Myocyte (in vitro differentiated cells): Measurements from ENCODE around the gene NEDD4L. TPM values are rescaled to one million over a fixed set of nuclear protein-coding genes. Genes with fewer than 3 reads are reported as not detected.
"Not testable (repeated sequence)": the region's sequence is repeated elsewhere in the genome, so short reads cannot be mapped to it uniquely, and the experiment has no call there.

ENCODE experiments used
- DNase-seq: peaks from one replicate; pipeline ENCODE4 v3.0.0-alpha.2; 2012; ENCODE audit warnings: low read depth
- polyA plus RNA-seq: library from polyadenylated mRNA; unstranded; fragments of >200 nt; gene quantifications from one replicate; pipeline ENCODE4 v1.2.1, GENCODE V29; 2012; ENCODE audit warnings: missing spikeins
- total RNA-seq: library from RNA; depleted of rRNA; stranded (reverse); fragments of >200 nt; gene quantifications from 2 replicates; pipeline ENCODE4 v1.2.3, GENCODE V29; 2014

The NEDD4L gene
- 20.6 and 31.7 TPM in 2 replicates for total RNA-seq
- 25.2 TPM for polyA plus RNA-seq

DNA sequence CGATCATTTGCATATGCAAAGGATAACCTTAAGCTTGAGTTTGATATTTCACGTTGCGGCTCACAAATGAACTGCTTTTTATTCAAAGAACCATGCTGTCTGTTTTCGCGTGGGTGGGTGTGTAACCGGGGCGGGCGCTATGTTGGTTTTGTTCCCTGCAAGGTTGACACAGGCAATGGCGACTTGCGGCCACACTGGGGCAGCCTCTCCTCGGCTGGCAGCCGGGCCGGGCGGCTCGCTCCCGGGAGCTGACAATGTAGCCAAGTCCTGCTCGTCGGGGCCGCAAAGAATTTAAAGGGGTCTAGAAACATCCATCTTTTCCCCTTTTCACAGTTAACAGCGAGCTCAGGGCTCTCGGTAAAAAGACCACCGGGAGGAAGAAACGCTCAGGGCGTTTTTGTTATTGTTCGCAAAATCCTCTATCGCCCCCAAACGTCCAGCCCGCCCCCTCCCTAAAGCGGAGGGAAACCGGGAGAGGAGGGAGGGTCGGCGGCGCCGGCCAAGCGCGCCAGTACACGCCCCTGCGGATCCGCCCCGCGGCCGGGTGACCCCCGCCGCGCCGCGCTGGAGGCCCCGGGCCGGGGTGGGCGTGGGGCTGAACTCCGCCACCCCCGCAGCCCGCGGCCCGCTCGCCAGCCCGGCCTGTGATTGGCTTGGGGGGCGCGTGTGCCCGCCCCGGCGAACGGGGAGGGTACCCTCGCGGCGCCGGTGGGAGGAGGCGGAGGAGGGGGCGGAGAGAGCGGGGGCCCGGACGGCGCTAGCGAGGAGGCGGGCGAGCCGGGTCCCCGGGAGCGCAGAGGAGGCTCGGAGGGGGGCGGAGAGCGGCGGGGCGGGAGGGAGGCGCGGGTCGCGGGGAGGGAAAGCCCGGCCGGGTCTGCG is at the start of gene NEDD4L:
TSS of gene NEDD4L (plus strand) at position 736 of the 879 bp plus-strand sequence. CDS start 435 bp downstream, outside the sequence.
- peak; percentile 83 for DNase-seq

DNA sequence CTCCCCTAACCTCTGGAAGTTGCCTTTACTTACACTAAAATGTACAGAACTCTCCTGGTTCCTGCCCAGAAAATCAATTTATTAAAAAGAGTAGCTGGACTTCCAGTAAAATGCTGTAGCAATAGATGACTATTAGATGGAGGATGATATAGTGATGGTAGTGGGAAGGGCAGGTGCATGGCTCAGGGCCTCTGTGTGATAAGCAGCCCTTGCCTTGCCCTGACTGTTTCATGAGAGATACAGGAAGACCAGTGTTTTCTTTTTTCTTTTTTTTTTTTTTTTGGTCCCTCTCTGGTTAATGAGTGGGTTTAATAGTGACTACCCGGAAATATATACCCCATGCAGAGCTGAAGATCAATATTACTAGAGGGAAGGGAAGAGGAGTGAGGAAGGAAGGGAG is 48.7 kb upstream of the NEDD4L start:
- no peak for DNase-seq

DNA sequence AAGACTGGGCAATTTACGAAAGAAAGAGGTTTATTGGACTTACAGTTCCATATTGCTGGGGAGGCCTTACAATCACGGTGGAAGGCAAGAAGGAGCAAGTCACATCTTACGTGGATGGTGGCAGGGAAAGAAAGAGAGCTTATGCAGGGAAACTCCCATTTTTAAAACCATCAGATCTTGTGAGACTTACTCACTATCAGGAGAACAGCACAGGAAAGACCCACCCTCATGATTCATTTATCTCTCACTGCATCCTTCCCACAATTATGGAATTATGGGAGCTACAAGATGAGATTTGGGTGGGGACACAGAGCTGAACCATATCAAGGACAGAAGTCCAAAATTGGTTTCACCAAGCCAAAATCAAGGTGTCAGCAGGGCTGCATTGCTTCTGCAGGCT is 47.1 kb upstream of the NEDD4L start:
- not testable (repeated sequence) for DNase-seq

DNA sequence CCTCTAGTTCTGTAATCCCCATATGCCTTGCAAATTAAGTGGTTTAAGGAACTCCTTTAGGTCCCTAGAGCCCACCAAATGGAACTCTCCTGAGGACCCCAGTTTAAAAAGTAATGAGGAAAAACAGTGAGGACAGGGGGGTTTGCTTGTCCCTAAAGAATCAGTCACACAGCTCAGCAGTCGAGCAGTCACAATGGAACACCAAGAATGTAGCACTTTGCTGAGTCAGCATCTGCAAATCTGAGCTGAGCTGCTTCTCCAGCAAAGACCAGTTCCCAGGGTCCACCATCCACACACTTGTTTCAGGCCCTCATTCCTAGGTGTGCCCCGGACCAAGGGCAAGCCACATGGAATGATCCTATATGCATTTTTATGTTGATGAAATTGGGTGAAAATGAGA is 46.2 kb upstream of the NEDD4L start:
- no peak for DNase-seq

DNA sequence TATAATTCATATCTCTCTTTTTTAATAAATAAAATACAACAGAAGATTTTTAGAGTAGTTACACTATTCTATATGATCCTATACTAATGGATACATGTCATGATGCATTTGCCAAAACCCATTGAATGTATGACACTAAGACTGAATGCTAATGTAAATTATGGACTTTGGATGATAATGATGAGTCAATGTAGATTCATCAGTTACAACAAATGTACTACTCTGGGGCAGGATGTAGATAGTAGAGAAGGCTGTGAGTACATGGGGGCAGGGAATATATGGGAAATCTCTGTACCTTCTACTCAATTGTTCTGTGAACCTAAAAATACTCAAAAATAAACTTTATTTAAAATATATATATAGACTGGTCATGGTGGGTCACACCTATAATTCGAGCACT is 45.6 kb upstream of the NEDD4L start:
- no peak for DNase-seq

DNA sequence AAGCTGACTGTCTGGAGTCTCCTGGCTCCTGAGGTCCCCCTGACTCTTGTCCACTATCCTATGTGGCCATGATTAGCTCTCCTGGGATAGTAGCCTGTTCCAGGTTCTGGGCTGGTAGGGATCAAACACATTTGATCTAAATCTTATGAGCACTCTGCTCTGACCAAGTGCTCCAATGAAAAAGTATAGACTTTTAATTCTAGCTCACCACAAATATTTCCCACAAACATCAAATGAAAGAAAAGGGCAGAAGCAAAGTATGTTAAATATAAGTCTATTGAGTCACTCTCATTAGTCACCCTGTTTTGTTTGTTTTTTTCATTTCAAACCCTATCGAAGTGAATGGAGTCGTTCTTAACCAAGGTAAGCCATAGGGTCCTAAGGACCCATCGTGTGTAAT is 39.7 kb upstream of the NEDD4L start:
- peak; percentile 18 for DNase-seq

DNA sequence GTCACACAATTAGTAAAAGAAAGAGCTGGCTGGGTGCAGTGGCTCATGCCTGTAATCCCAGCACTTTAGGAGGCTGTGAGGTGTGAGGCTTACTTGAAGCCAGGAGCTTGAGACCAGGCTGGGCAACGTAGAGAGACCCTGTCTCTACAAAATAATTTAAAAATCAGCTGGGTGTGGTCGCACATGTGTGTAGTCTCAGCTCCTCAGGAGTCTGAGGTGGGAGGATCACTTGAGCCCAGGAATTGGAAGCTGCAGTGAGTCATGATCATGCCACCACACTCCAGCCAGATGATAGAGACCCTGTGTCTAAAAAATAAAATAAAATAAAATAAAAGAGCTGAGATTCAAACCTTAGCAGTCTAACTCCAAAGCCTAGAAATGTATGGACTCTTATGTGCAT is 39.0 kb upstream of the NEDD4L start:
- peak; percentile 22 for DNase-seq

DNA sequence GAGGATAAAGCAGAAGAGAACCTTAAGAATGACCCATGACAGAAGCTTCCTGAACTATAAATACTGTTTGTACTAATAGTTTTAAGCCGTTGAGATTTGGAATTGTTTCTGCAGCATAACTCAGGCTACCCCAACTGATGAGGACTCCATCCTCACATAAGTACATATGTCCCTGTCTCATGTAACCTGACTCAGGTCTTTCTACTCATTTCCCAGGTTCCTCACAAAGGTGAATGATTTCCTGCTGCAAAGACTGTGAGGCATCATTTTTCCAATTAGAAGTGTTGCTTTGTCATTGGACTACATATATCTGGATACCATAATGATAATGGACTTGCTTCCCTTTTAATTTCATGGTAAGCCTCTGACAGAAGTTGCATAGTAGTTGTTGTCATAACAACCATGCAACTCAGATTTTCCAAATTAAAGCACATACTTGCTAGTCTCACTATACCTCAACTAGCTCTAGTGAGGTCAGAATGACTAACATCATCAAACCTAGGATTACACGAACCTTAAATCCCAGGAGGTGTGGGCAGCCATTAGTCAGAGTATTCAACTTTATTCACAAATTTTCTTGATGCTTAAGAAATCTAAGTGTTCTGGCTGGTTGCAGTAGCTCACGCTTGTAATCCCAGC is 38.0 kb upstream of the NEDD4L start:
- peak; percentile 10 for DNase-seq

DNA sequence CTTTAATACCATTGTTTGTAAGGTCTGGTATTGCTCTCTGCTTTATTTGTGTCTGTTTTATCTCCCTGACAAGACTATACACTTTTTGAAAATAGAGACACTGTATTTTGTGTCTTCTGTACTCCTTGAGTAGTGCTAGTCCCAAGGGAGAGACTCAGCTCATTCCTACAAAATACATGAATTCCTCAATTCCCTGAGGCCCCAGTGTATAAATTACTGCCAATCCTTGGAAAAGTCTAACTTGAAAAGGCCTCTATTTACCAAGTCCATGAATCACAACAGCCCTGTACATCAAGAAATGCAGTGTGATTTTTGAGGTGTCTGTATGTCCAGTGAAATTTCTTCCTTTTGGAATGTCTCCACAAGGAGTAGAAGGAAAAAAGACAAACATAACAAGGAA is 34.9 kb upstream of the NEDD4L start:
- DNase-seq = no peak

DNA sequence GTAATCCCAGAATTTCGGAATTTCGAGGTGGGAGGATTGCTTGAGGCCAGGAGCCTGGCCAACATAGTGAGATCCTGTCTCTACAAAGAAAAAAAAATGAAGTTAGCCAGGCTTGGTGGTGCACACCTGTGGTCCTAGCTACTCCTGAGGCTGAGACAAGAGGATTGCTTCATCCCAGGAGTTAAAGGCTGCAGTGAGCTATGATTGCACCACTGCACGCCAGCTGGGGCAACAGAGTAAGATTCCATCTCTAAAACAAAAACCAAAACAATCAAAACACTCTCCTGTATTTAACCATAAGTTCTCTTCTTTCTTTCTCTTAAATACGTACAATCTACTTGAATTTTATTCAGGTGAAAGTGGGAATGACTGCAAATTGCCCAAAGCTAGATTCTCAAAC is 33.8 kb upstream of the NEDD4L start:
- no peak for DNase-seq

DNA sequence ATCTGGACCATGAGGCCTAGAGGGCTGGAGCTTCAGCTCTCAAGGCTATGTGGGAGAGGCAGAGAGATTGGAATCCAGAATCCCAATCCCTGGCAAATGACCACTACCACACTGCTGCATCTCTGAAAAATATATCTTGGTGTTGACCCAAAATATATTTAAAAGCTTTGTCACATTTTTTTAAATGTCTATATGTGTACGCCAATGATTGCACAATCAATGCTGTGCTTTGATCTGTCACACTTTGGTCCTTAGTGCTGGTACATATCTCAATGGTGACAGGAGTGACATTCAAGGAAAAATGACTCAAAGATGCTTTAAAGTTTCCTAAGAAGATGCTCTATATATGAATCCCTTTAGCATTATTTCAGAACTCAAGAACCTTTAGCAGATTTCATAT is 31.7 kb upstream of the NEDD4L start:
- no peak for DNase-seq

DNA sequence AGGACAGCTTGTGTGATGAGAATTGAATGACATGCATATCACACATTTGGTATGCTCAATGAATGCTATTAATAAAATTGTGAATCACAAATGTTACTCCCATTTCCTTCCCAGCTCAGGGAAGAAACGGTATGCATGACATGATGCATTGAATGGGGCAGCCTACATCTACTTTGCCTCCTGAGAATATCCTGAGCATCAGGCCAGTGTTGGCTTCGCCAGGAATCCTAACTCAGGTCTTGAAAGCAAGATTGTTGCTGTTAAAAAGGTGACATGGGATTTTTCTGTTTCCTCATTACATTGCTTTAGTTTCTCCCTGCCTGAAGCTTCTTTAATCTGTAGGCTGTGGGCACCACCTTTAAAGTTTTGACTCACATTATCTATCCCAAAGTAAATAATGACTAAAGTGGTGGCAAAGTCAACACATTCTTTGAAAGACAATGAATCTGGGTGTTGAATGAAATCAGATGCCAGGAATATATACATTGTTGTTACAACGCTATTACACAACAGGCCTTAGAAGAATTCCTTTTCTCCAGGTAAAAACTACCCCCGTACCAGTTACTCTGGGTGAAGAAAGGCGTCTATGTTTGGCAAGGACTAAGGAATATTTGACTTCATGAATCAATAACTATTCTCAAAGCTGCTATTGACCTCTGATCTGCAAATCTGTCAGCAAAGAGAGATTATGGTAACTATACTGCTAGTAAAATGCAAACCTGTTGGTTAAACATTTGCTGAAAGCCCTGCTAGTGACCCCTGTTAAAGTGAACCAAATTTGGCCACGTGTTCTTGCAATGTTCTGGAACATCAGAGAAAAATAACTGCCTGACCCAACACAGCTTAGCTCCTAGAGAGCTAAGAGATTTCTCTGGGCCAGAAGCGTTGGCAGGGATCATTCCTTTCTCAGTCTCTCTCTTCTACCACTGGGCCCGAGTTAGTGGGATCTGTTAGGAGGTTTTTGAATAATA is 30.5 kb upstream of the NEDD4L start:
- DNase-seq = peak; percentile 20

DNA sequence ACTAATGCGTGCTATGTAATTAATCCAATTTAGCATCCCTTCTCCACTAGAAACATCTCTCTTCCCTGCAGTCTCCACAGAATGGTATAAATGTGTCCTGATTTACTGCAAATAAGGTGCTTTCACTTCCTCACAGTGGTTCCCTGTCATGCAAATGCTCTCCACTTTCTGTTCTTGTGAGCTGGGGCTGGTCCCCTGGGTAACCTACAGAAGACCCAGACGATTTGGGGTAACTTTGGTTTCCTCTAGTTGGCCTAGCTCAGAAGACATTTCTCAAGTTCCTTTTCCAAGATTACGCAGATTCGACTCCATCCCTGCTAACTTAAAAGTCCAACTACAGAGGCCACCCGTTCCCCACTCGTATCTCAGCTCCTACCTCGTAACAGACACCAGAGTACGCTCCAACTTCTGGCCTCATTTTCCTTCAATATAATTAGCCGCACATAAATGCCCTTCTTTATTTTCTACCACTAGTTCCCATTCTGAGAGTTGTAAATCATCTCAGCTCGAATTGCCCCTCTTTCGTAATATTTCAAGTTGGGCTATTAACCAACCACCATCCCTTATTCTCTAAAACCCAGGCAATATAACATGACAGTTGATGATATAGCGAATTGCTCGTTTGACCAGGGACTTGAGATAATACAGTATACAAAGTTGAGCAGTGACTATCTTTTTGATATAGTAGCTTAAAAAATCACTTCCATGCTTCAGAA is 28.8 kb upstream of the NEDD4L start:
- no peak for DNase-seq

DNA sequence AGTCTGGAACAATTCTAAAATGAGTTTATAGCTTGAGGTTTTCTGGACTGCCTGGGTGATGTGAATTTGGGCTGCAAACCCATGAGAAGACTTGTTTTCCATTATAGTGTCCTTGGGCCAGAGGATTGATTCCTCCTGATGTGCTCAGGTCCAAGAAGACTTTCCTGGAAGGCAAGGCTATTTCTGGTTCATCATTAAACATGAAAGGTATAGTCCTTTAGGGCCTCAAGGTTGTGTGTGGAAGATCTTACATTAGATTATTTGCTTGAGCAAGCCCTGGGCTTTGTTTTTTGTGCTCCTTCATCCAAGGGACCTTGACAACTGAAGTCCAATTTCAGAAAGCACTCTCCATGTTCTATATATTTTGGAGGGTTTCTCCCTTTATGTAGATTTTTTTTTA is 26.8 kb upstream of the NEDD4L start:
- no peak for DNase-seq

DNA sequence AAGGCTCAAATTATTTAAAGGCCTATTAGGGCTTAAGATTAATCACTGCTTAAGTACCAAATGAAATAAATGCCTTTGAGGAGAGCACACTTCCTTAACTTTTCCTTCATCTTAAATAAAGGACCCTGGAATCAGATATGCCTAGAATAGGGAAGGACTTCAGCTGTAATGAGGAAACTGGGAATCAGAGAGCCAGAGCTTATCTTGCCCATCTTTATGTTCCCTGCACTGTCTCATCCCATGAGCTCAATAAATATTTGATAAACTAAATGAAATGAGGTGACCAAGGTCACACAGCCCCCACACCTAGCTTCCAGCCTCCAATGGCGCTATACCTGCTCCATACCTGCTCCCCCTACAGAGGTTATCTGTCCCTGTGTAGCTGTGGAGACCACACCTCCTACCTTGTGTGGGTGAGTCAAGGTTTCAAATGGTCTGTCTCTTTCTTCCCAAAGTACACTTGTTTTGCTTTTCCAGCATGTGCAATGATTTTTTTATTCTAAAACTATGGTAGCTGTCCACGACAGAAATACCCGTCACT is 23.4 kb upstream of the NEDD4L start:
- no peak for DNase-seq

DNA sequence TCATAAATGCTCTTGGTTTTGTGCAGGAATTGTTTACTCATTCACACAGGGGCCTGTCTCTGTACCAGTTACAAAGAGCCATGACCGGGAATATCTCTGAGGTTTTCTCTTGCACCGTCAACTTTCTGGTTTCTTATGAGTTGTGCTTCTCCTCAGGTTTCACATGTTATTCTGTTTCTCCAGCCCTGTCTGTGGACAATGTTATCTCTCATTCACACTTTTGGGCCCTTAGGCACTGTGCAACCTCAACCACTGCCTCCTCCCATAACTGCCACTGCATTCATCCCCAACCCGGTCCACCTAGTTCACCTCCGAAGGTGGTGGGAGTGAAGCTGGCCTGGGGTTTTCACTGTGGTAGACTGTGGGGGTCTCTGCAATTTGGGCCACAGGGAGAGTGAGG is 22.5 kb upstream of the NEDD4L start:
- DNase-seq = no peak

DNA sequence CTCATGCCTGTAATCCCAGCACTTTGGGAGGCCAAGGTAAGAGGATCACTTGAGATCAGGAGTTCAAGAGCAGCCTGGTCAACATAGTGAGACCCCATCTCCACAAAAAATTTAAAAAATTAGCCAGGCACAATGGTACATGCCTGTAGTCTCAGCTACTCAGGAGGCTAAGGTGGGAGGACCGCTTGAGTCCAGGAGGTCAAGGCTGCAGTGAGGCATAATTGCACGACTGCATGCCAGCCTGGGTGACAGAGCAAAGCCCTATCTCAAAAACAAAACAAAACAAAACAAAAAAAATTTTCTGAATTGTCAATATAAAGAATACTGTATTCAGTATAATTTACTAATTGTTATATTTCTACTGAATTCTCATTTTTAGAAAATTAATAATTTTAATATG is 20.9 kb upstream of the NEDD4L start:
- DNase-seq = no peak

DNA sequence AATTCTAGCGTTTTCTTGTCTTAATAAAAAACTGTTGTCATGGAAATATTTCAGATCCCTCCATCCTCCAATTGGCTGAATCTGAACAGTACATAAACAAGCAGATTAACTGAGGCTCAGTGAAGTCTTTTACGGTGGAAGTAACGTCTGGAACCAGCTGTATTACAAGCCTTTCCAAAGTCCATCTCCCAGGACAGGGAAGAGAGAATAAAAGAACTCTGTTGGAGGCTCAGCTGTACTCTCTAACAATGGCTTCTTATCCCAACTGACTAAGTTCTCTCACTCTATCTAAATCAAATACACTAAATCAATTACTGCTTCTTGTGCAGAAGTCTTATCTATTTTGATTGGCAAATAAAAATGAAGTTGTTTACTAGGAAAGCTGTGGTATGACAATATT is 19.9 kb upstream of the NEDD4L start:
- no peak for DNase-seq

DNA sequence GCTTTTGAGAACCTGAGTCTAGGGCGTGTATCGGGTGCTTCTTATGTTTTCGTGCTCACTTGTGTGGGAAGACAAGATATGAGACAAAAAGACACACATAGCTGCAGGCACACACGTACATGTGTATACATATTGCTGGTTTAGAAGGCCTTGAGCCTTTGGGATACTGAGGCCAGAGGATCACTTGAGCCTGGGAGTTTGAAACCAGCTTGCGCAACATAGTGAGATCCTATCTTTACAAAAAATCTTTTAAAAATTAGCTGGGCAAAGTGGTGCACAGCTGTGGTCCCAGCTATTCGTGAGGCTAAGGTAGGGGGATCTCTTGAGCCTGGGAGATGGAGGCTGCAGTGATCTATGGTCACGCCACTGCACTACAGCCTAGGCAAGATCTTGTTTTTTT is 18.8 kb upstream of the NEDD4L start:
- no peak for DNase-seq

DNA sequence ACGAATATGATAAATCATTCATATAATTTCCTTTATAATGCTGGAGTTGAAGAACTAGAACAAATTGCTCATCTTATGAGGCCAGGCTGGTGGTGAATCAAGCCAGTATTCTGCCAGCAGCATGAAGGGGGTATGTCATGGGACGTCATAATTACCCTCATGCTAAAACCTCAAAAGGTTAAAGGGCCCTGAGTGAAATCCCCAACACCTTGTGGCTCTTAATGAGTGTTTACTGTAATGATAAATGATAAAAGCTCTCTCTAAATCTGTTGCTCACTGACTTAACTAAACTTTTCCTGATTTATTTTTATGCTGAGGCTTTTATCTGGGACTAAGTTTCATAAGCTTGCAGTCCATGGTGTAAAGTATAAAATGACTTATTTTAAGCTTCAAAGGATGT is 18.3 kb upstream of the NEDD4L start:
- DNase-seq = peak; percentile 3

DNA sequence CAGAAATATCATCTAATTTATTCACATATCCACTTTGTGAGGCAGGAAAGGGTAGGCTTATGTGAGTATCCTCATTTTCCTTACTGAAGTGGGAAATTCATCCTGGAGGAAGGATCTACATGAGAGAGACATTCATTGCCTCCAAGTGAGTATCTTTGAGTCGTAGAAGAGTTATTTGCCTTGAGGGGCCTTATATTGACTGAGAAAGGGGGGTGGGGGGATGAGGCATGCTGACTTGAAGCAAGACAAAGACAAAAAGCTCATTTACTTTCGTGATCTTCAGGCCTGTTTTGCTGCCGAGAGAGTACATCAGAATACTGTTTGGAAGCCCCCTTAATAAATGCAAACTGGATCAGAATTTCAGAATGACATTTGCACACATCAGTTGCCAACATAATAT is 17.6 kb upstream of the NEDD4L start:
- no peak for DNase-seq
